ENCODE data around the gene RAB31.

DNA sequence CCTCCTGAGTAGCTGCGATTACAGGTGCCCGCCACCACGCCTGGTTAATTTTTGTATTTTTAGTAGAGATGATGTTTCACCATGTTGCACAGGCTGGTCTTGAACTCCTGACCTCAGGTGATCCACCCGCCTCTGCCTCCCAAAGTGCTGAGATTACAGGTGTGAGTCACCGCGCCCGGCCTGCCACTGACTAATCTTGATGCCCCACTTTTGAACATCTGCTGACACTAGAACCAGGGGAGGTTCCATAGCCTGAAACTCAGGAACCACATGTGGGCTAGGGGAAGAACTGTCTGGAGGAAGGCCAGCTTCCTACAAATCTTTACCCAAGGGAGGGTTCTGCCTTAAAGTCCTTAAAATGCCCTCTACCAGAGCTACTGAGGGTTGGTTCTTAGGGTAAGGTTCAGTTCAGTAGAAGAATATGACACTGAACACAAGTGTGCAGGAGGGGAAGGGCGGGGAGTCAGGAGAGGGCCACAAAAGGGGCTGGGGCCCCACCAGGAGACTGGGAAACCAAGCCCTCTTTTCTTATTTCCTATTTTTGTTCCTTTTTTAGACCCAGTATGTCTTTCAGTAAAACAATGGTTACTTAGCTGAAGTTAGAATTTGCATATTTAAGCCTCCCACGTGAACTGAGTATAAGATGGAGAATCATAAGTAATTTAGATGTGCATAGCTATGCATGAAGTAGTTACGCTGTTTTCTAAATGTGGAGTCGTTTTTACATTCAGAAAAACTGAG, 6.3 kb upstream of the RAB31 start:
- TF ChIP-seq, protein P1, sequence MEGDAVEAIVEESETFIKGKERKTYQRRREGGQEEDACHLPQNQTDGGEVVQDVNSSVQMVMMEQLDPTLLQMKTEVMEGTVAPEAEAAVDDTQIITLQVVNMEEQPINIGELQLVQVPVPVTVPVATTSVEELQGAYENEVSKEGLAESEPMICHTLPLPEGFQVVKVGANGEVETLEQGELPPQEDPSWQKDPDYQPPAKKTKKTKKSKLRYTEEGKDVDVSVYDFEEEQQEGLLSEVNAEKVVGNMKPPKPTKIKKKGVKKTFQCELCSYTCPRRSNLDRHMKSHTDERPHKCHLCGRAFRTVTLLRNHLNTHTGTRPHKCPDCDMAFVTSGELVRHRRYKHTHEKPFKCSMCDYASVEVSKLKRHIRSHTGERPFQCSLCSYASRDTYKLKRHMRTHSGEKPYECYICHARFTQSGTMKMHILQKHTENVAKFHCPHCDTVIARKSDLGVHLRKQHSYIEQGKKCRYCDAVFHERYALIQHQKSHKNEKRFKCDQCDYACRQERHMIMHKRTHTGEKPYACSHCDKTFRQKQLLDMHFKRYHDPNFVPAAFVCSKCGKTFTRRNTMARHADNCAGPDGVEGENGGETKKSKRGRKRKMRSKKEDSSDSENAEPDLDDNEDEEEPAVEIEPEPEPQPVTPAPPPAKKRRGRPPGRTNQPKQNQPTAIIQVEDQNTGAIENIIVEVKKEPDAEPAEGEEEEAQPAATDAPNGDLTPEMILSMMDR (tag by site-specific recombination; IDR thresholded peaks at IDR 0.05): no peak
- TF ChIP-seq KLF9 (tag by site-specific recombination; IDR thresholded peaks at IDR 0.05; ENCODE audit: low read depth): no peak
- TF ChIP-seq ZBTB49 (tag by site-specific recombination; IDR thresholded peaks at IDR 0.05; ENCODE audit: low read depth): no peak
- TF ChIP-seq ZNF223 (tag by site-specific recombination; IDR thresholded peaks at IDR 0.05): no peak
- no peak for TF ChIP-seq ZNF133 (tag by site-specific recombination; IDR thresholded peaks at IDR 0.05)
- no peak for TF ChIP-seq GLIS2 (tag by site-specific recombination; IDR thresholded peaks at IDR 0.05)
- no peak for TF ChIP-seq ZFHX2 (tag by site-specific recombination; conservative IDR thresholded peaks at IDR 0.05)
